Measurements from ENCODE around the gene TPH2.

The TPH2 gene

DNA sequence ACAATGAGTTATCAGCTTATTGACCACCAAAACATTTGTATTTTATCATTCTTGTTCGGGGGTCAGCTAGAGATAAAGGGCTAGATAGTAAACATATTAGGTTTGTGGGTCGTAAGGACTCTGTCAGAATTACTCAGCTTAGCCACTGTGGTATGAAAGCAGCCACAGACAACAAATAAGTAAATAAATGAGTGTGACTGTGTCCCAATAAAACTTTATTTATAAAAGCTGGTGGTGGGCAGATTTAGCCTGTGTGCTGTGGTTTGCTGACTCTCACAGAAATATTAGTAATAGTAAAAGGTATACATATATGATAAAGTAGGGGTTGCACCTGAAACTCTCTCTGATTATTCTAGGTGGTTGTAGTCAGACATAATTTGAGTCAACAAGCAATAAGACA lies 56.1 kb downstream of the TPH2 start:
- TF ChIP-seq CTCF (conservative IDR thresholded peaks at IDR 0.05; ENCODE audit: low read length) (no peak), EZH2phosphoT487 (IDR thresholded peaks at IDR 0.05; ENCODE audit: borderline replicate concordance) (no peak)
- no peak overlapping the region for H3K4me2 ChIP-seq (ENCODE audit: low read depth, low read length, poor library complexity, severe bottlenecking)
- H3K4me1 ChIP-seq (ENCODE audit: insufficient read depth, low read length, poor library complexity, severe bottlenecking), result no peaks in the 10 kb centered on the region
- no peaks in the 10 kb centered on the region for H3K9me3 ChIP-seq (ENCODE audit: insufficient read depth, low read depth, low read length)
- no peak overlapping the region for H3K4me3 ChIP-seq (ENCODE audit: low read length, poor library complexity, severe bottlenecking)
- H3K36me3 ChIP-seq (ENCODE audit: insufficient read depth, low read length), result no peaks in the 10 kb centered on the region
- H3K9ac ChIP-seq (ENCODE audit: low read depth, low read length, poor library complexity, severe bottlenecking), result no peak overlapping the region
- H2AFZ ChIP-seq (ENCODE audit: low read length), result no peak overlapping the region
- H3K79me2 ChIP-seq (ENCODE audit: insufficient read depth, low read length), result no peaks in the 10 kb centered on the region
- no peaks in the 10 kb centered on the region for H3K27me3 ChIP-seq (ENCODE audit: insufficient read depth, low read length, poor library complexity, severe bottlenecking)
- H4K20me1 ChIP-seq (ENCODE audit: insufficient read depth, low read length, poor library complexity, severe bottlenecking), result no peaks in the 10 kb centered on the region
- no peaks in the 10 kb centered on the region for H3F3A ChIP-seq (ENCODE audit: low read depth)
- H3K9me2 ChIP-seq (replicated peaks; ENCODE audit: low read depth, low read length), result no peaks in the 10 kb centered on the region

- H3K4me3 ChIP-seq (ENCODE audit: low read length, poor library complexity, severe bottlenecking), result no peak overlapping the region
- H3K36me3 ChIP-seq (ENCODE audit: insufficient read depth, low read length), result no peaks in the 10 kb centered on the region
- no peaks in the 10 kb centered on the region for H3K9me3 ChIP-seq (ENCODE audit: insufficient read depth, low read depth, low read length)
- H3K79me2 ChIP-seq (ENCODE audit: insufficient read depth, low read length), result no peaks in the 10 kb centered on the region
- no peaks in the 10 kb centered on the region for H3K9me2 ChIP-seq (replicated peaks; ENCODE audit: low read depth, low read length)
- H3K27me3 ChIP-seq (ENCODE audit: insufficient read depth, low read length, poor library complexity, severe bottlenecking), result no peaks in the 10 kb centered on the region
- H4K20me1 ChIP-seq (ENCODE audit: insufficient read depth, low read length, poor library complexity, severe bottlenecking), result no peaks in the 10 kb centered on the region
- H3K4me1 ChIP-seq (ENCODE audit: insufficient read depth, low read length, poor library complexity, severe bottlenecking), result no peaks in the 10 kb centered on the region
- TF ChIP-seq EZH2phosphoT487 (IDR thresholded peaks at IDR 0.05; ENCODE audit: borderline replicate concordance) (no peak), CTCF (conservative IDR thresholded peaks at IDR 0.05; ENCODE audit: low read length) (no peak)
- no peak overlapping the region for H2AFZ ChIP-seq (ENCODE audit: low read length)
- H3K9ac ChIP-seq (ENCODE audit: low read depth, low read length, poor library complexity, severe bottlenecking), result no peak overlapping the region
- H3K4me2 ChIP-seq (ENCODE audit: low read depth, low read length, poor library complexity, severe bottlenecking), result no peak overlapping the region
- H3F3A ChIP-seq (ENCODE audit: low read depth), result no peaks in the 10 kb centered on the region
These were observed 61.1 kb downstream of the TPH2 start for GRCh38 chr12:71999795-72000194.

DNA sequence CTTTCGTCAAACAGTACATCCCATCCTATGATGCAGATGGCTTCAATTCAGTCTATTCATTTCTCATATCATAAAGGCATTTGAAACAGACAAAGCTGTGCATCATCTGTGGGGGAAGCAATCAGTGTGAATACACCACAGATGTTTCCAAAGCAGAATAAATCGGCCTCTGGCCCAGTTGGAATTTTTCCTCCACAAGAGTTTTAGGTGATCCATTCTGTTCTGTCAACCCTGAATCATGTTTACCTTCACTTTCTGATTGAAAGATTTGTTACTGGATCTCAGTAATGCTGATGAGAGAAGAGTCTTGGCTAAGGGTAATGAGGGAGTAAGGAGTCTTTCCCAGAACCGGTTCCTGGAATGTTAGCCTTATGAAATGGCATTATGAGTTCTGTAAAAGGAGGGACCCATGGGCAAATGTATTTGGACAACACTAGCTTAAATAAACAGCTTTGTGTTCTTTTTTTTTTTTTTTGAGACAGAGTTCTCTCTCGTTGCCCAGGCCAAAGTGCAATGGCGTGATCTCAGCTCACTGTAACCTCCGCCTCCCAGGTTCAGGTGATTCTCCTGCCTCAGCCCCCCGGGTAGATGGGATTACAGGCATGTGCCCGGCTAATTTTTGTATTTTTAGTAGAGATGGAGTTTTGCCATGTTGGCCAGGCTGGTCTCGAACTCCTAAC lies 62.5 kb downstream of the TPH2 start:
- Histone ChIP-seq H4K20me1 (ENCODE audit: insufficient read depth, low read length, poor library complexity, severe bottlenecking) (no peaks in the 10 kb centered on the region), H3K27me3 (ENCODE audit: insufficient read depth, low read length, poor library complexity, severe bottlenecking) (no peaks in the 10 kb centered on the region), H3K9ac (ENCODE audit: low read depth, low read length, poor library complexity, severe bottlenecking) (no peak overlapping the region), H3K36me3 (ENCODE audit: insufficient read depth, low read length) (no peaks in the 10 kb centered on the region), H3K79me2 (ENCODE audit: insufficient read depth, low read length) (no peaks in the 10 kb centered on the region), H3F3A (ENCODE audit: low read depth) (no peaks in the 10 kb centered on the region), H3K9me3 (ENCODE audit: insufficient read depth, low read depth, low read length) (no peaks in the 10 kb centered on the region), H3K4me3 (ENCODE audit: low read length, poor library complexity, severe bottlenecking) (no peak overlapping the region), H3K4me1 (ENCODE audit: insufficient read depth, low read length, poor library complexity, severe bottlenecking) (no peaks in the 10 kb centered on the region), H2AFZ (ENCODE audit: low read length) (no peak overlapping the region), H3K4me2 (ENCODE audit: low read depth, low read length, poor library complexity, severe bottlenecking) (no peak overlapping the region), H3K9me2 (replicated peaks; ENCODE audit: low read depth, low read length) (no peaks in the 10 kb centered on the region)
- TF ChIP-seq EZH2phosphoT487 (IDR thresholded peaks at IDR 0.05; ENCODE audit: borderline replicate concordance) (no peak), CTCF (conservative IDR thresholded peaks at IDR 0.05; ENCODE audit: low read length) (no peak)
